ENCODE data around the gene KIR3DL2.
"Not testable (repeated sequence)": the region's sequence is repeated elsewhere in the genome, so short reads cannot be mapped to it uniquely, and the experiment has no call there.

KIR3DL2 gene

GRCh38 chr19:54825326-54825725 is 24.9 kb upstream of the KIR3DL2 start:
- H3K36me3 ChIP-seq (ENCODE audit: control insufficient read depth in 2 of 2, insufficient read depth in 2 of 2, low read length in 2 of 2); H3K27ac ChIP-seq (ENCODE audit: low read length): not testable (repeated sequence)

GRCh38 chr19:54828064-54828463 is 22.2 kb upstream of the KIR3DL2 start:
- H3K4me1 ChIP-seq (ENCODE audit: control insufficient read depth, insufficient read depth, low read length); H3K4me3 ChIP-seq (ENCODE audit: low read length in 2 of 2); H3K9me3 ChIP-seq (ENCODE audit: control insufficient read depth in 2 of 2, low read length in 2 of 2); H3K36me3 ChIP-seq (ENCODE audit: control insufficient read depth in 2 of 2, insufficient read depth in 2 of 2, low read length in 2 of 2); H3K27me3 ChIP-seq (ENCODE audit: control insufficient read depth in 1 of 2, insufficient read depth in 2 of 2, low read length in 2 of 2); H3K27ac ChIP-seq (ENCODE audit: low read length); H3K9ac ChIP-seq (ENCODE audit: low read length in 2 of 2): not testable (repeated sequence)

More at GRCh38 chr19:54825326-54825725, 24.9 kb upstream of the KIR3DL2 start:
- not testable (repeated sequence) for H3K4me1 ChIP-seq (ENCODE audit: control insufficient read depth, insufficient read depth, low read length); H3K27me3 ChIP-seq (ENCODE audit: control insufficient read depth in 1 of 2, insufficient read depth in 2 of 2, low read length in 2 of 2); H3K4me3 ChIP-seq (ENCODE audit: low read length in 2 of 2); H3K9me3 ChIP-seq (ENCODE audit: control insufficient read depth in 2 of 2, low read length in 2 of 2); H3K9ac ChIP-seq (ENCODE audit: low read length in 2 of 2)

GRCh38 chr19:54832496-54832895 is 17.7 kb upstream of the KIR3DL2 start, which contains the start of gene KIR2DS4:
Gene KIR2DS4, plus strand, starts transcription at chr19:54832676.
- H3K9me3 ChIP-seq (ENCODE audit: control insufficient read depth in 2 of 2, low read length in 2 of 2); H3K27me3 ChIP-seq (ENCODE audit: control insufficient read depth in 1 of 2, insufficient read depth in 2 of 2, low read length in 2 of 2); H3K9ac ChIP-seq (ENCODE audit: low read length in 2 of 2); H3K4me3 ChIP-seq (ENCODE audit: low read length in 2 of 2); H3K4me1 ChIP-seq (ENCODE audit: control insufficient read depth, insufficient read depth, low read length); H3K36me3 ChIP-seq (ENCODE audit: control insufficient read depth in 2 of 2, insufficient read depth in 2 of 2, low read length in 2 of 2); H3K27ac ChIP-seq (ENCODE audit: low read length): not testable (repeated sequence)

- H3K36me3 ChIP-seq (ENCODE audit: control insufficient read depth in 2 of 2, insufficient read depth in 2 of 2, low read length in 2 of 2); H3K27me3 ChIP-seq (ENCODE audit: control insufficient read depth in 1 of 2, insufficient read depth in 2 of 2, low read length in 2 of 2); H3K9me3 ChIP-seq (ENCODE audit: control insufficient read depth in 2 of 2, low read length in 2 of 2); H3K9ac ChIP-seq (ENCODE audit: low read length in 2 of 2); H3K27ac ChIP-seq (ENCODE audit: low read length); H3K4me3 ChIP-seq (ENCODE audit: low read length in 2 of 2); H3K4me1 ChIP-seq (ENCODE audit: control insufficient read depth, insufficient read depth, low read length): not testable (repeated sequence)
These were observed 15.1 kb upstream of the KIR3DL2 start for GRCh38 chr19:54835126-54835525.

- H3K9me3 ChIP-seq (ENCODE audit: control insufficient read depth in 2 of 2, low read length in 2 of 2); H3K4me1 ChIP-seq (ENCODE audit: control insufficient read depth, insufficient read depth, low read length); H3K27me3 ChIP-seq (ENCODE audit: control insufficient read depth in 1 of 2, insufficient read depth in 2 of 2, low read length in 2 of 2); H3K27ac ChIP-seq (ENCODE audit: low read length); H3K9ac ChIP-seq (ENCODE audit: low read length in 2 of 2); H3K36me3 ChIP-seq (ENCODE audit: control insufficient read depth in 2 of 2, insufficient read depth in 2 of 2, low read length in 2 of 2); H3K4me3 ChIP-seq (ENCODE audit: low read length in 2 of 2): not testable (repeated sequence)
These were observed 12.7 kb upstream of the KIR3DL2 start for GRCh38 chr19:54837522-54837921.

GRCh38 chr19:54843171-54843570 is 7.1 kb upstream of the KIR3DL2 start:
- H3K27me3 ChIP-seq (ENCODE audit: control insufficient read depth in 1 of 2, insufficient read depth in 2 of 2, low read length in 2 of 2); H3K36me3 ChIP-seq (ENCODE audit: control insufficient read depth in 2 of 2, insufficient read depth in 2 of 2, low read length in 2 of 2); H3K27ac ChIP-seq (ENCODE audit: low read length); H3K4me3 ChIP-seq (ENCODE audit: low read length in 2 of 2); H3K9ac ChIP-seq (ENCODE audit: low read length in 2 of 2); H3K4me1 ChIP-seq (ENCODE audit: control insufficient read depth, insufficient read depth, low read length); H3K9me3 ChIP-seq (ENCODE audit: control insufficient read depth in 2 of 2, low read length in 2 of 2): not testable (repeated sequence)

- H3K9me3 ChIP-seq (ENCODE audit: control insufficient read depth in 2 of 2, low read length in 2 of 2) = no peaks in the 10 kb centered on the region
- H3K27me3 ChIP-seq (ENCODE audit: control insufficient read depth in 1 of 2, insufficient read depth in 2 of 2, low read length in 2 of 2) = no peaks in the 10 kb centered on the region
- H3K4me3 ChIP-seq (ENCODE audit: low read length in 2 of 2) = no peak overlapping the region
- no peaks in the 10 kb centered on the region for H3K4me1 ChIP-seq (ENCODE audit: control insufficient read depth, insufficient read depth, low read length)
- H3K36me3 ChIP-seq (ENCODE audit: control insufficient read depth in 2 of 2, insufficient read depth in 2 of 2, low read length in 2 of 2) = no peaks in the 10 kb centered on the region
- no peak overlapping the region for H3K27ac ChIP-seq (ENCODE audit: low read length)
- H3K9ac ChIP-seq (ENCODE audit: low read length in 2 of 2) = no peak overlapping the region
These were observed 687 bp downstream of the KIR3DL2 start for GRCh38 chr19:54850930-54851329.

GRCh38 chr19:54851353-54851752 is 1.1 kb downstream of the KIR3DL2 start:
- no peaks in the 10 kb centered on the region for H3K27me3 ChIP-seq (ENCODE audit: control insufficient read depth in 1 of 2, insufficient read depth in 2 of 2, low read length in 2 of 2)
- no peaks in the 10 kb centered on the region for H3K9me3 ChIP-seq (ENCODE audit: control insufficient read depth in 2 of 2, low read length in 2 of 2)
- no peak overlapping the region for H3K4me3 ChIP-seq (ENCODE audit: low read length in 2 of 2)
- no peaks in the 10 kb centered on the region for H3K4me1 ChIP-seq (ENCODE audit: control insufficient read depth, insufficient read depth, low read length)
- no peaks in the 10 kb centered on the region for H3K36me3 ChIP-seq (ENCODE audit: control insufficient read depth in 2 of 2, insufficient read depth in 2 of 2, low read length in 2 of 2)
- no peak overlapping the region for H3K27ac ChIP-seq (ENCODE audit: low read length)
- no peak overlapping the region for H3K9ac ChIP-seq (ENCODE audit: low read length in 2 of 2)

GRCh38 chr19:54855241-54855640 is 5.0 kb downstream of the KIR3DL2 start:
- not testable (repeated sequence) for H3K9ac ChIP-seq (ENCODE audit: low read length in 2 of 2); H3K36me3 ChIP-seq (ENCODE audit: control insufficient read depth in 2 of 2, insufficient read depth in 2 of 2, low read length in 2 of 2); H3K4me3 ChIP-seq (ENCODE audit: low read length in 2 of 2); H3K27ac ChIP-seq (ENCODE audit: low read length); H3K9me3 ChIP-seq (ENCODE audit: control insufficient read depth in 2 of 2, low read length in 2 of 2); H3K4me1 ChIP-seq (ENCODE audit: control insufficient read depth, insufficient read depth, low read length); H3K27me3 ChIP-seq (ENCODE audit: control insufficient read depth in 1 of 2, insufficient read depth in 2 of 2, low read length in 2 of 2)

GRCh38 chr19:54858476-54858875 is 8.2 kb downstream of the KIR3DL2 start:
- H3K4me1 ChIP-seq (ENCODE audit: control insufficient read depth, insufficient read depth, low read length); H3K27me3 ChIP-seq (ENCODE audit: control insufficient read depth in 1 of 2, insufficient read depth in 2 of 2, low read length in 2 of 2); H3K36me3 ChIP-seq (ENCODE audit: control insufficient read depth in 2 of 2, insufficient read depth in 2 of 2, low read length in 2 of 2); H3K4me3 ChIP-seq (ENCODE audit: low read length in 2 of 2); H3K9me3 ChIP-seq (ENCODE audit: control insufficient read depth in 2 of 2, low read length in 2 of 2); H3K9ac ChIP-seq (ENCODE audit: low read length in 2 of 2); H3K27ac ChIP-seq (ENCODE audit: low read length): not testable (repeated sequence)

GRCh38 chr19:54859421-54859820 is 9.2 kb downstream of the KIR3DL2 start:
- H3K9me3 ChIP-seq (ENCODE audit: control insufficient read depth in 2 of 2, low read length in 2 of 2); H3K27me3 ChIP-seq (ENCODE audit: control insufficient read depth in 1 of 2, insufficient read depth in 2 of 2, low read length in 2 of 2); H3K27ac ChIP-seq (ENCODE audit: low read length); H3K4me3 ChIP-seq (ENCODE audit: low read length in 2 of 2); H3K36me3 ChIP-seq (ENCODE audit: control insufficient read depth in 2 of 2, insufficient read depth in 2 of 2, low read length in 2 of 2); H3K9ac ChIP-seq (ENCODE audit: low read length in 2 of 2); H3K4me1 ChIP-seq (ENCODE audit: control insufficient read depth, insufficient read depth, low read length): not testable (repeated sequence)

GRCh38 chr19:54863459-54863858 is 13.2 kb downstream of the KIR3DL2 start:
- not testable (repeated sequence) for H3K9me3 ChIP-seq (ENCODE audit: control insufficient read depth in 2 of 2, low read length in 2 of 2); H3K9ac ChIP-seq (ENCODE audit: low read length in 2 of 2); H3K27me3 ChIP-seq (ENCODE audit: control insufficient read depth in 1 of 2, insufficient read depth in 2 of 2, low read length in 2 of 2); H3K4me3 ChIP-seq (ENCODE audit: low read length in 2 of 2); H3K4me1 ChIP-seq (ENCODE audit: control insufficient read depth, insufficient read depth, low read length); H3K36me3 ChIP-seq (ENCODE audit: control insufficient read depth in 2 of 2, insufficient read depth in 2 of 2, low read length in 2 of 2); H3K27ac ChIP-seq (ENCODE audit: low read length)

All from stomach smooth muscle (tissue), 2 donors.